ENCODE measurements around the gene PCDHA1.

DNA sequence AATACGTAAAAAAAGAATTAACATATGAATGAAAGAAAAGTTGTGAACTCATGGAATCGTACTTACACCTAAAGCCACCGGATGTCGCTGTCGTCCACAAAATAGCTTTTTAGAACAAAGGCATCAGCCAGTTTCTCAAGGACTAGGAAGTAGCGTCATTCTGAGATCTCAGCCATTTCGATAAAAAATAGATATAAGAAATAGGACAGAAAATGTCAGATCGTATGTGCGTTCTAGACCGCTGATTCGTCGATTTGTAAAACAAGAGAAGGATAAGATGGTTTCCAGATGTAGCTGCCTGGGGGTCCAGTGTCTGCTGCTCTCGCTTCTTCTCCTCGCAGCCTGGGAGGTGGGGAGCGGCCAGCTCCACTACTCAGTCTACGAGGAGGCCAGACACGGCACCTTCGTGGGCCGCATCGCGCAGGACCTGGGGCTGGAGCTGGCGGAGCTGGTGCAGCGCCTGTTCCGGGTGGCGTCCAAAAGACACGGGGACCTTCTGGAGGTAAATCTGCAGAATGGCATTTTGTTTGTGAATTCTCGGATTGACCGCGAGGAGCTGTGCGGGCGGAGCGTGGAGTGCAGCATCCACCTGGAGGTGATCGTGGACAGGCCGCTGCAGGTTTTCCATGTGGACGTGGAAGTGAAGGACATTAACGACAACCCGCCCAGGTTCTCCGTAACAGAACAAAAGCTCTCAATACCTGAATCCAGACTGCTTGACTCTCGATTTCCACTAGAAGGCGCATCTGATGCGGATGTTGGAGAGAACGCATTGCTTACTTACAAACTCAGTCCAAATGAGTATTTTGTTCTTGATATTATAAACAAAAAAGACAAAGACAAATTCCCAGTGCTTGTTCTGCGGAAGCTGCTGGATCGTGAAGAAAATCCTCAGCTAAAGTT is 70.1 kb downstream of the PCDHA1 start, which contains the start of gene PCDHA10:
- TF ChIP-seq TCF12 (IDR thresholded peaks at IDR 0.05; ENCODE audit: low read depth) (no peak), RAD21 (IDR thresholded peaks at IDR 0.05; ENCODE audit: low read depth) (peak; percentile 30; the same call in 1 of the 2 replicates), TAF1 (IDR thresholded peaks at IDR 0.05; ENCODE audit: low read depth) (no peak), EP300 (IDR thresholded peaks at IDR 0.05; ENCODE audit: borderline replicate concordance) (no peak), YY1 (IDR thresholded peaks at IDR 0.05; ENCODE audit: low read depth) (no peak), CREB1 (IDR thresholded peaks at IDR 0.05; ENCODE audit: low read depth) (no peak), FOXM1 (IDR thresholded peaks at IDR 0.05; ENCODE audit: borderline replicate concordance, low read depth) (no peak), ZBTB7A (IDR thresholded peaks at IDR 0.05; ENCODE audit: low read depth) (no peak), CEBPB (IDR thresholded peaks at IDR 0.05) (no peak), TEAD4 (IDR thresholded peaks at IDR 0.05) (no peak)
- TF ChIP-seq, protein P1, sequence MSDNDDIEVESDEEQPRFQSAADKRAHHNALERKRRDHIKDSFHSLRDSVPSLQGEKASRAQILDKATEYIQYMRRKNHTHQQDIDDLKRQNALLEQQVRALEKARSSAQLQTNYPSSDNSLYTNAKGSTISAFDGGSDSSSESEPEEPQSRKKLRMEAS (IDR thresholded peaks at IDR 0.05), result no peak
- TF ChIP-seq, protein P2, sequence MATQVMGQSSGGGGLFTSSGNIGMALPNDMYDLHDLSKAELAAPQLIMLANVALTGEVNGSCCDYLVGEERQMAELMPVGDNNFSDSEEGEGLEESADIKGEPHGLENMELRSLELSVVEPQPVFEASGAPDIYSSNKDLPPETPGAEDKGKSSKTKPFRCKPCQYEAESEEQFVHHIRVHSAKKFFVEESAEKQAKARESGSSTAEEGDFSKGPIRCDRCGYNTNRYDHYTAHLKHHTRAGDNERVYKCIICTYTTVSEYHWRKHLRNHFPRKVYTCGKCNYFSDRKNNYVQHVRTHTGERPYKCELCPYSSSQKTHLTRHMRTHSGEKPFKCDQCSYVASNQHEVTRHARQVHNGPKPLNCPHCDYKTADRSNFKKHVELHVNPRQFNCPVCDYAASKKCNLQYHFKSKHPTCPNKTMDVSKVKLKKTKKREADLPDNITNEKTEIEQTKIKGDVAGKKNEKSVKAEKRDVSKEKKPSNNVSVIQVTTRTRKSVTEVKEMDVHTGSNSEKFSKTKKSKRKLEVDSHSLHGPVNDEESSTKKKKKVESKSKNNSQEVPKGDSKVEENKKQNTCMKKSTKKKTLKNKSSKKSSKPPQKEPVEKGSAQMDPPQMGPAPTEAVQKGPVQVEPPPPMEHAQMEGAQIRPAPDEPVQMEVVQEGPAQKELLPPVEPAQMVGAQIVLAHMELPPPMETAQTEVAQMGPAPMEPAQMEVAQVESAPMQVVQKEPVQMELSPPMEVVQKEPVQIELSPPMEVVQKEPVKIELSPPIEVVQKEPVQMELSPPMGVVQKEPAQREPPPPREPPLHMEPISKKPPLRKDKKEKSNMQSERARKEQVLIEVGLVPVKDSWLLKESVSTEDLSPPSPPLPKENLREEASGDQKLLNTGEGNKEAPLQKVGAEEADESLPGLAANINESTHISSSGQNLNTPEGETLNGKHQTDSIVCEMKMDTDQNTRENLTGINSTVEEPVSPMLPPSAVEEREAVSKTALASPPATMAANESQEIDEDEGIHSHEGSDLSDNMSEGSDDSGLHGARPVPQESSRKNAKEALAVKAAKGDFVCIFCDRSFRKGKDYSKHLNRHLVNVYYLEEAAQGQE (IDR thresholded peaks at IDR 0.05; ENCODE audit: low read depth), result no peak
